Sigmoid colon (tissue), 3 donors: ENCODE results near the gene ZBED2.

Source experiments
- CTCF ChIP-seq, 4 experiments: fragments of 450-650 bp in 3 of 4; fragments of 200-600 bp in 1 of 4; IDR thresholded peaks; one replicate each; pipeline ENCODE4 v1.5.1; 2016 to 2019; ENCODE audit warnings: antibody characterized with exemption in 4 of 4, mild to moderate bottlenecking in 3 of 4, moderate library complexity in 2 of 4
- POLR2A ChIP-seq, 2 donors: fragments of 450-650 bp; IDR thresholded peaks; one replicate each; pipeline ENCODE4 v1.6.1; 2016; ENCODE audit warnings: antibody characterized with exemption in 2 of 2, mild to moderate bottlenecking in 2 of 2, moderate library complexity in 2 of 2

GRCh38 chr3:111548092-111548491 is 47.1 kb downstream of the ZBED2 start:
- TF ChIP-seq CTCF (IDR thresholded peaks at IDR 0.05) (no peak), POLR2A (IDR thresholded peaks at IDR 0.05) (no peak)
